ENCODE results near the gene COPS4.

Gene COPS4

DNA sequence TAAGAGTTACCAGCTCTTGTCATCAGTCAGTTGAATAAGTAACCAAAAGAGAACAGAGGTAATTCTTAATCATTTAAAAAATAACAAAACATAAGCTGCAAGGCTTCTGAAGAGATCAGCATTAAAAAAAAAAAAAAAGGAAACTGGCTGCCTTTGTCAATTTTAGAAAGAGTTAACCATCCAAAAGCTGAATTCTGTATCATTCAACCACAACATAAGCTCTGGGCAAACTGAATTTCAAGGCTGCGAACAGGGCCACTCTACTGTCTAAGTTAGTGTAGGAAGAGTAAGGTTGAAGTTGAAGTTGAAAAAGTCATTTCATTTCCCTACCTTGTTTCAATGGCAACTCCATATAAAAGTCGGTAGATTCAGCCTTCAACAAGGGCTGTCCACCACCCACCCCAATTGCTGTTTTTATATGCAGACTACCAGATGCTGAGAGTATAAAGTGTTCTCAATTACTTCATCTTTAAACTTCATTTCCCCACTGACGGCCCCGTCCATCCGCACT is 23.2 kb upstream of the COPS4 start:
- TF ChIP-seq, protein P1, sequence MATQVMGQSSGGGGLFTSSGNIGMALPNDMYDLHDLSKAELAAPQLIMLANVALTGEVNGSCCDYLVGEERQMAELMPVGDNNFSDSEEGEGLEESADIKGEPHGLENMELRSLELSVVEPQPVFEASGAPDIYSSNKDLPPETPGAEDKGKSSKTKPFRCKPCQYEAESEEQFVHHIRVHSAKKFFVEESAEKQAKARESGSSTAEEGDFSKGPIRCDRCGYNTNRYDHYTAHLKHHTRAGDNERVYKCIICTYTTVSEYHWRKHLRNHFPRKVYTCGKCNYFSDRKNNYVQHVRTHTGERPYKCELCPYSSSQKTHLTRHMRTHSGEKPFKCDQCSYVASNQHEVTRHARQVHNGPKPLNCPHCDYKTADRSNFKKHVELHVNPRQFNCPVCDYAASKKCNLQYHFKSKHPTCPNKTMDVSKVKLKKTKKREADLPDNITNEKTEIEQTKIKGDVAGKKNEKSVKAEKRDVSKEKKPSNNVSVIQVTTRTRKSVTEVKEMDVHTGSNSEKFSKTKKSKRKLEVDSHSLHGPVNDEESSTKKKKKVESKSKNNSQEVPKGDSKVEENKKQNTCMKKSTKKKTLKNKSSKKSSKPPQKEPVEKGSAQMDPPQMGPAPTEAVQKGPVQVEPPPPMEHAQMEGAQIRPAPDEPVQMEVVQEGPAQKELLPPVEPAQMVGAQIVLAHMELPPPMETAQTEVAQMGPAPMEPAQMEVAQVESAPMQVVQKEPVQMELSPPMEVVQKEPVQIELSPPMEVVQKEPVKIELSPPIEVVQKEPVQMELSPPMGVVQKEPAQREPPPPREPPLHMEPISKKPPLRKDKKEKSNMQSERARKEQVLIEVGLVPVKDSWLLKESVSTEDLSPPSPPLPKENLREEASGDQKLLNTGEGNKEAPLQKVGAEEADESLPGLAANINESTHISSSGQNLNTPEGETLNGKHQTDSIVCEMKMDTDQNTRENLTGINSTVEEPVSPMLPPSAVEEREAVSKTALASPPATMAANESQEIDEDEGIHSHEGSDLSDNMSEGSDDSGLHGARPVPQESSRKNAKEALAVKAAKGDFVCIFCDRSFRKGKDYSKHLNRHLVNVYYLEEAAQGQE (IDR thresholded peaks at IDR 0.05; ENCODE audit: insufficient read depth in 1 of 2, low read depth in 2 of 2, low read length in 2 of 2) = no peak
- no peak for TF ChIP-seq POLR2AphosphoS5 (IDR thresholded peaks at IDR 0.05; ENCODE audit: low read depth, low read length)

DNA sequence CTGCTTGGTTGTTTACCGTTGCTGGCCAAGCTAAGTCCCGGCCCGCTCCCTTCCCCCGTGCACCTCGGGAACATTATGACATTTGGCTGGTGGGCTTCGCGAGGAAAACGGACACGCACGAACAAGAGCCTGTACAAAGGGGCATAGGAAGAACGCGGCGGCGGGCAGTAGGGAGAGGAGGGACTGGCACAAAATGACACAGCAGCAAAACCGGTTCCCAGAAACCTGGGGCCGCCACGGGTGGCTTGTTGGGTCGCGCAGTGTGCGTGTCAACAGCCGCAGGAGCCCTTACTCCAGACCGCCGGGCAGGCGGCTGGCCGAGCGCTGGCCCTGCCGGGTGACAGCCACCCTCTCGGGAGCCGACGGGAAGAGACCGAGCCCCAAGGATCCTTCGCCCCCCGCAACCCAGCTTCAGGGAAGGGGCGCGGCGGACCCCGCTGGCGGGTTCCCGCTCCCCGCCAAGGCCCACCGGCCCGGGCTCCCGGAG is 22.7 kb upstream of the COPS4 start:
- peak; percentile 15 for TF ChIP-seq FOXP2 (optimal IDR thresholded peaks at IDR 0.05; ENCODE audit: borderline replicate concordance, extremely low read depth, extremely low read length, insufficient read depth)
- TF ChIP-seq SIN3A (IDR thresholded peaks at IDR 0.05; ENCODE audit: borderline replicate concordance, insufficient read depth, low read length) = 0 out of 2 replicates have a peak, but pooled peaks have one; percentile 39
- TF ChIP-seq, protein P1 (IDR thresholded peaks at IDR 0.05; ENCODE audit: insufficient read depth in 1 of 2, low read depth in 2 of 2, low read length in 2 of 2) = no peak
- no peak for TF ChIP-seq POLR2AphosphoS5 (IDR thresholded peaks at IDR 0.05; ENCODE audit: low read depth, low read length)
- TF ChIP-seq TAF1 (IDR thresholded peaks at IDR 0.05; ENCODE audit: borderline replicate concordance, insufficient read depth, low read length) = no peak

DNA sequence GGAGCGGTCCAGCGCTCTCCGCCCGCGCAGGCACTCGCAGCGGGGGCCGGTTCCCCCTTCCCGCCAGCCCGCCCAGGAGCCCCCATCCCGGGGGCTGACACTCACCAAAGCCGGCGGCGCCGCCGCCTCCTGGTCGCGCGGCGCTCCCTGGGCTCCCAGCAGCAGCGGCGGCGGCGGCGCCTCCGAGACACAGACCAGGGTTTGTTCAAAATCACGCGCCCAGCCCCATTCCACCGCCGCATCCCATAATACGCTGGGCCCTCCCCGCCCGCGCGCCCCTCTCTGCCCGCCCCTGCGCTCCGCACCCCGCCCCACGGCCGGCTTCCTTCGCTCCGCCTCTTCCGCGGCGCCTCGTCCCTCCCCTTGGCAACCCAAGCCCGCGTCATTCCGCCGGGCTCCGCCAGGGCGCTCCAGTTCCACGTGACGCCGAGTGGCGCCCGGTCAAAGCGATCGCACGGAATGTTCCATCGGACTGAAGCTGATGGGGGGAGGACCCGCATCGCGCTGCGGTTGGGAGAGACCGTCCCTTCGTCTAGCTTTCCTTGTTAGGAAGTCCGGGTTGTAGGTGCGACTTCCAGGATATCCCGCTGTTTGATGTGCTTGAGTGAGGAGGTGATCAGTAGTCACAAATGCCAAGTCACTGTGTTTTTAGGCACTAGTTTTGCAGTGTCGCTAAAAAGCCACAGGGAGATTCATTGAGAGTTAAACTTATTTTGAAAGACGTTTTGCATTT is 22.1 kb upstream of the COPS4 start:
- TF ChIP-seq POLR2AphosphoS5 (IDR thresholded peaks at IDR 0.05; ENCODE audit: low read depth, low read length) (peak; percentile 58), FOXP2 (optimal IDR thresholded peaks at IDR 0.05; ENCODE audit: borderline replicate concordance, extremely low read depth, extremely low read length, insufficient read depth) (peak; percentile 90), SIN3A (IDR thresholded peaks at IDR 0.05; ENCODE audit: borderline replicate concordance, insufficient read depth, low read length) (no peak), TAF1 (IDR thresholded peaks at IDR 0.05; ENCODE audit: borderline replicate concordance, insufficient read depth, low read length) (0 out of 2 replicates have a peak, but pooled peaks have one; percentile 15)
- TF ChIP-seq, protein P1 (IDR thresholded peaks at IDR 0.05; ENCODE audit: insufficient read depth in 1 of 2, low read depth in 2 of 2, low read length in 2 of 2) = no peak

DNA sequence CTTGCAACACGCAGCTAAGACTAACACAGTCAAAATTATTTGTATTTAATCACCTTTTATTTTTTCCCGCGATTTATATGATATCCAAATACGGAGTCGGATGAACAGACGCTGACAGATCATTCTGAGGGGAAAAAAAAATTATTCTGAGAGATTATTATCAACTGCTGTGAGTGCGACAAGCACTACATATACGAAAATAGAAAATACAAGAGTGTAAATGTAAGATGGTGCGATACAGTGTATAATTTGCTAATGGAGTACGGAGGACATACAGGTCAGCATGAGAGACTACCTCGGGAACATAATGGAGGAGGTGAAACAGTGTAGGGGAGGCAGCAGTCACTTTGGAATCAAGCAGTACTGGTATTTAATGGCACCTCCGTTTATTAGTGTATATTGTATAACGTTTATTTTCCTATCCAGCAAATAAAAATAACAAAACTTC is 21.5 kb upstream of the COPS4 start:
- TF ChIP-seq SIN3A (IDR thresholded peaks at IDR 0.05; ENCODE audit: borderline replicate concordance, insufficient read depth, low read length) (no peak), TAF1 (IDR thresholded peaks at IDR 0.05; ENCODE audit: borderline replicate concordance, insufficient read depth, low read length) (no peak), POLR2AphosphoS5 (IDR thresholded peaks at IDR 0.05; ENCODE audit: low read depth, low read length) (no peak), FOXP2 (optimal IDR thresholded peaks at IDR 0.05; ENCODE audit: borderline replicate concordance, extremely low read depth, extremely low read length, insufficient read depth) (no peak)
- TF ChIP-seq, protein P1 (IDR thresholded peaks at IDR 0.05; ENCODE audit: insufficient read depth in 1 of 2, low read depth in 2 of 2, low read length in 2 of 2) = no peak
